ENCODE data around the gene STAMBPL1. TPM values are rescaled to one million over a fixed set of nuclear protein-coding genes. Genes with fewer than 3 reads are reported as not detected.
A peak's percentile ranks its signal among the peaks of the same experiment; 100 is the strongest.
"Not testable (repeated sequence)": the region's sequence is repeated elsewhere in the genome, so short reads cannot be mapped to it uniquely, and the experiment has no call there.

STAMBPL1 gene
- 10 to 100 TPM in 1 of 10 donors, 1 to 10 TPM in 9; 5.0 to 10.5 (median 7.7) TPM for polyA plus RNA-seq (ENCODE audit: insufficient read length in 10 of 10)
- long read RNA-seq, donor 1, partial matches to known transcripts, result 0 of 1 reads
- long read RNA-seq, donor 1, other reads (novel, unspliced or antisense), result 0 of 1 reads
- long read RNA-seq, donor 2, partial matches to known transcripts, result 59 of 59 reads
- long read RNA-seq, donor 2, other reads (novel, unspliced or antisense), result 0 of 59 reads
- long read RNA-seq, donor 3, result 0 reads
- long read RNA-seq, donor 4, partial matches to known transcripts, result 0 of 1 reads
- long read RNA-seq, donor 4, other reads (novel, unspliced or antisense), result 0 of 1 reads
- long read RNA-seq, donor 5, partial matches to known transcripts, result 327 of 390 reads
- long read RNA-seq, donor 5, other reads (novel, unspliced or antisense), result 63 of 390 reads
- long read RNA-seq, donor 6, partial matches to known transcripts, result 0 of 4 reads
- long read RNA-seq, donor 6, other reads (novel, unspliced or antisense), result 0 of 4 reads
- long read RNA-seq, donor 7, partial matches to known transcripts, result 0 of 2 reads
- long read RNA-seq, donor 7, other reads (novel, unspliced or antisense), result 0 of 2 reads
- long read RNA-seq, donor 8, partial matches to known transcripts, result 185 of 223 reads
- long read RNA-seq, donor 8, other reads (novel, unspliced or antisense), result 38 of 223 reads
- long read RNA-seq, donor 9, partial matches to known transcripts, result 0 of 1 reads
- long read RNA-seq, donor 9, other reads (novel, unspliced or antisense), result 0 of 1 reads

- peak in 1 of 3 donors; percentile 58 for DNase-seq
Observed at GRCh38 chr10:88879534-88880281, at the start of gene STAMBPL1. STAMBPL1 (plus strand) TSS chr10:88880245; CDS start chr10:88901709, 21,464 bp downstream.

GRCh38 chr10:88830643-88831268 is 49.3 kb upstream of the STAMBPL1 start:
- no peak for DNase-seq

- no peak for DNase-seq
Observed at GRCh38 chr10:88831709-88832108, 48.3 kb upstream of the STAMBPL1 start.

GRCh38 chr10:88832376-88832775 is 47.7 kb upstream of the STAMBPL1 start:
- DNase-seq, result no peak

DNA sequence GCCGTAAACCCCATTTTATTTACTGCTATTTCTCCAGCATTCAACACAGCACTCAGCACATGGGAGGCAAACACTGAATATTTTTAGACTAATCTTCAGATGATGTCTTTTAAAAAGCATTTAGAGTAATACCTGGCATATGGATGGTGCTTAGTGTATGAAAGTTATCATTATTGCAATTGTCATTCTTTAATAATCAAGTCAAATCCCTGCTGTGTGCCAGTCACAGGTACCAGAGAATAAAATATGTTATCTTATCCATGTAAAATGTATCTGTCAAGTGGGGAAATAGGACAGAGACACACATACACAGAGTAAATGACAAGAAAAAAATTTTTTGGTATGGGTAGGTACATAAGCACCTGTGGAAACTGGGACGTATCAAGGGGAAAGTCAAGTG is 46.9 kb upstream of the STAMBPL1 start:
- DNase-seq, result no peak

DNA sequence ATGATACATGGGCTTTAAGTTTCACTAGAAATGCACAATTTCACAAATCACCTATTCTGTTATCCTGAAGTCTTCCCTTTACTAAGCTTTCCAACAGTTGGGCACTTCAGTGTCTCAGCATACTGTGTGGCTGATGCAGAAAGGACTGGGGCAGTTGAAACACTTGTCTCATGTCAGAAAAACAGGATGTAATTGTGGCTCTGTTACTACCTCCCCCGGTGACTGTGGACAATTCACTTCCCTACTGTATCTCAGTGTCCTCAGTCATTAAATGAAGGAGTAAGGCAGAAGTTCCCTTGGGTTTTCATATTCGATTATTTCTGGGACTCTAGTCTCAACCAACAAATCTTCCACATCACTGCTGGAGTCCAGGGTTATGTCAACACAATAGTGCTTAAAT is 46.3 kb upstream of the STAMBPL1 start:
- no peak for DNase-seq

DNA sequence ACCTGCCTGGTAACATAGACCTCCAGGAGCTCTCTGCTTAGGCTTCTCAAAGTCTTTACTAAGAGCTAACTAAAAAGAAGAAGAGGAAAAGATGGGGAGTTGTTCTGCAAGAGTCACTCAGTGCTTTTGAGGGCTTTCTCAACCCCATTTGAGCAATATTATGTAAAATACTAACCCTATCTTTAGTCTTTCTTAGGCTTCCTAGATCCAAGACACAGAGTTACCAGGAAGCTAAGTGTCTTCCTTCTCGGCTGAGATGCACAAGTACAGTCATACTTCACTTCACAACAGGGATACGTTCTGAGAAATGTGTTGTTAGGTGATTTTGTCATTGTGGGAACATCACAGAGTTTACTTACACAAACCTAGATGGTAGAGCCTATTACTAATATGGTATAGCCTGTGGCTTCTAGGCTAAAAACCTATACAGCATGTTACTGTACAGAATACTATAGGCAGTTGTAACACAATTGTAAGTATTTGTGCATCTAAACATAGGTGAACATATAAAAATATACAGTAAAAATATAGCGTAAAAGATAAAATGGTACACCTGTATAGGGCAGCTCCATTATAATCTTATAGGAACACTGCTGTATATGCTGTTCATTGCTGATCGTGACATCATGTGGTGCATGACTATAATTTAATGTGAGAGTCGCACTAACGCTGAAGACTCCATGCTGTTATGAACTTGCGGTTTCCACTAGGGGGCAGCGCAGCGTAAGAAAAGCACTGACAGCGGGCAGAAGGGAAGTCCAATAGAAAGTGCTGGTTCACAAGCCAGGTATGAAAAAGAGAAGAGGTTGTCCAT is 44.7 kb upstream of the STAMBPL1 start:
- peak; percentile 82 to 92 (median 89) for DNase-seq

- DNase-seq, result no peak
Observed at GRCh38 chr10:88835910-88836221, 44.2 kb upstream of the STAMBPL1 start.

DNA sequence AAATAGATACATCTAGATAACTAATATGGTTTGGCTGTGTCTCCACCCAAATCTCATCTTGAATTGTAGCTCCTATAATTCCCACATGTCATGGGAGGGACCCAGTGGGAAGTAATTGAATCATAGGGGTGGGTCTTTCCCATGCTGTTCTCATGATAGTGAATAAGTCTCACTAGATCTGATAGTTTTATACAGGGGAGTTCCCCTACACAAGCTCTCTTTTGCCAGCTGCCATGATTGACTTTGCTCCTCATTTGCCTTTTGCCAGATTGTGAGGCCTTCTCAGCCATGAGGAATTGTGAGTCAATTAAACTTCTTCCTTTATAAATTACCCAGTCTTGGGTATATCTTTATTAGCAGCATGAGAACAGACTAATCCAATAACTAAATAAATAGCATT is 42.4 kb upstream of the STAMBPL1 start:
- not testable (repeated sequence) for DNase-seq

DNA sequence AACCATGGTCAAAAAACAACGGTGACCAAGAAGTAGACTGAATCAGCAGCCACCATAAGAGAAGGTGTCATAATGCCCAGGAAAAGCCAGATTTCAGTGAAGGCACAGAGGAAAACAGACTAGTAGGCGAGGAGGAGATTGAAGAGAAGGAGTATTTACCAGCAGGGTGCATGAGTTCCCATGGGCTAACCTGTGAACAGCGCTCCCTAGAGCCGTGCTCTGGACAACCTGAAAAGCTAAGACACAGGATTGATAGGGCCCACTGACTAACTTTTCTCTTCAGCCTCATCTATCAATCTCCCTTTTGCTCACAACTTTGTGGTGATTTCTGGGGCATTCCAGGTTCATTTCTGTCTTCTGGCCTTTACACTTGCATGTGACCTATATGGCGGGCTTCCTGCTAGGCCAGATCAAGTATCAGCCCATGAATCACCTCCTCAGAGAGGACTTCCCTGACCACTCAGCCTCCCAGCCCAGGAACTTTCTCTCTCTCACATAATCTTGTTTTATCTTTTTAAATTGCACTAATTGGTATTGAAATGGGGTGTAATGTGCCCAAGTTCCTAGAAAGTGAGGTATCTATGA is 41.2 kb upstream of the STAMBPL1 start:
- DNase-seq, result no peak

DNA sequence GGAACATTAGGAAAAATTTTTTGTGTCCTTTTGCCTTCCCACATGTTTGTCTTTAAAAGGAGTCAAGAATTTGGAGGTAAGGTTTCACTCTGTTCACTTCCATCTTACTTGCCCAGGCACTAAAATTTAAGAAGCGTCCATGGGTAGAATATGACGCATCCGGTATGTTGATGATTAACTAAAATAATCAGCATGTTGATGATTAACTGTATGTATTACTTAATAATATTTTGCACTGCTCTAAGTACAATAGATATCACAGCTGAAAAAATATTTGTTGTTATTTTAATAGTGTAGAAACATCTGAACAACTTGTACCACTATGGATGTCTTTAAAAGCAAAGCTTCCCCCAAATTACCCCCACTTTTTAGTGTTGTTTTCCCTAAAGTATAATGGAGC is 39.9 kb upstream of the STAMBPL1 start:
- DNase-seq, result no peak

DNA sequence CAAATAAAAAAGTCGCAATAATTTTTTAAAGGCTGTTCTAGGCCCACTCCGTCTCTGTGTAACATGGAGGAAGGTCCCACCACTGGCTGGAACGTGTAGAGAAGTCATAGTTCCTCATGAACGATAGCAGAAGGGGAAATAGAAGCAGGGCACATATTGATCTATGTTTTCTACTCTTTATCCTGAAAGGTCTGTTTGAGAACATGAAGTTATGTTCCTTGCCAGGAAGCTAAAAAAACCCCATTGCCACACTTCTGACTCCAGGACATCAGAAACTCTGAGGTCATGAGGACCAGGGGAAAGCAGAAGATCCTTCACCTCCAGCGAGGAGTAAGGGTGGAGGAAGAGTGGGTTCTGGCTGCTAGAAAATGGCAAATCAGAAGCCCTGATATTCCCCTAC is 39.2 kb upstream of the STAMBPL1 start:
- DNase-seq, result no peak

GRCh38 chr10:88841316-88842111 is 38.5 kb upstream of the STAMBPL1 start:
- no peak for DNase-seq

DNA sequence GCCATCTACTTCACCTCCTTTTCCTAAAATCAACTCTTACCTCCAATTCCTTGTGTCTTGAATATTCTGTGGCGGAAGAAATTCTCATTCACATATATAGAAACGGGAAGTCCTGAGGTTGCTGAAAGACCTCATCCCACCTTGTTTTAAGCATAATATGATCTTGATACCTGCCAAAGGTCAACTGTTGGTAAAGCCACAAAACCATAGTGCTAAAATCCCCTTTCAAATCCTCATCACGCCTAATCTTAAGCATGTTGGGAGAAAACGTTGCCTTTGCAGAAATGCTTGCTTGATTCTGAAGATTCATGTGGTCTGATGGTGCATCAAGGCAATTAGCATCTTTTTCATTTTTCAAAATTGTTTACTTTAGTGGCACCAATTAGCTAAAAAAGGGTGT is 36.9 kb upstream of the STAMBPL1 start:
- no peak for DNase-seq

GRCh38 chr10:88848499-88848898 is 31.5 kb upstream of the STAMBPL1 start:
- DNase-seq, result peak in 2 of 3 donors; percentile 11 to 42

GRCh38 chr10:88849234-88849633 is 30.8 kb upstream of the STAMBPL1 start:
- DNase-seq, result no peak

DNA sequence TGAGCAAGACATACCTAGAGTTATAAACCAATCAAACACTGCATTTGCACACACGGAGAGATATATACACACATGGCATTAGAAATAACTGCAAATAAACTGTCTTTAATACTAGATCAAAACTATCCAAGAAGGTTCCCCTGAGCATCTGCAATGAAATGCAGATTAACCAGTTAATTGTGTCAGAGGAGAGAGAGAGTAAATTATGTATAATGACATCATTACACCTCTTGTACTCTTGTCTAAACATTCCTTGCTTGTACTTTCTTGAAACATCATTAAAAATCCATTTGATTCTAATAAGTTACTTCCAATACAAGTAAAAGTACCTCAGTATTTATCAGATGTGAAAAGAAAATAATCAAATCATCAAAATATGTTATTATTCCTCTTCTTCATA is 29.3 kb upstream of the STAMBPL1 start:
- DNase-seq, result no peak

GRCh38 chr10:88851706-88852105 is 28.3 kb upstream of the STAMBPL1 start, which contains the start of gene ANKRD22:
ANKRD22 (minus strand) TSS chr10:88851844; CDS start chr10:88851607, 237 bp downstream.
- no peak for DNase-seq

GRCh38 chr10:88852327-88852726 is 27.7 kb upstream of the STAMBPL1 start:
- DNase-seq, result no peak
